HEK293T (cell line): ENCODE results near the gene TNS3.

Experiments used
- ARNT ChIP-seq: fragments of 450-650 bp; IDR thresholded peaks from 2 replicates; pipeline ENCODE4 v1.6.1; 2017; ENCODE audit warnings: mild to moderate bottlenecking
- BHLHE40 ChIP-seq: fragments of 450-650 bp; IDR thresholded peaks from 2 replicates; pipeline ENCODE4 v1.6.1; 2016; ENCODE audit warnings: mild to moderate bottlenecking, moderate library complexity, borderline replicate concordance
- CTBP1 ChIP-seq: fragments of 450-650 bp; IDR thresholded peaks from 2 replicates; pipeline ENCODE4 v1.6.1; 2016; ENCODE audit warnings: borderline replicate concordance
- FOXA1 ChIP-seq: fragments of 450-650 bp; IDR thresholded peaks from 2 replicates; pipeline ENCODE4 v1.6.1; 2016; ENCODE audit warnings: mild to moderate bottlenecking
- L3MBTL2 ChIP-seq: fragments of 450-650 bp; conservative IDR thresholded peaks from 2 replicates; pipeline ENCODE4 v1.6.1; 2016; ENCODE audit warnings: mild to moderate bottlenecking
- LEF1 ChIP-seq: fragments of 450-650 bp; IDR thresholded peaks from 2 replicates; pipeline ENCODE4 v1.6.1; 2017; ENCODE audit warnings: mild to moderate bottlenecking, borderline replicate concordance
- NFRKB ChIP-seq: fragments of 450-650 bp; IDR thresholded peaks from 2 replicates; pipeline ENCODE4 v1.6.1; 2016; ENCODE audit warnings: mild to moderate bottlenecking, moderate library complexity
- SP1 ChIP-seq: fragments of 450-650 bp; IDR thresholded peaks from 2 replicates; pipeline ENCODE4 v1.6.1; 2017
- SUZ12 ChIP-seq: fragments of 450-650 bp; IDR thresholded peaks from 2 replicates; pipeline ENCODE4 v1.6.1; 2016; ENCODE audit warnings: mild to moderate bottlenecking
- TF ChIP-seq, protein P1 (sequence below): fragments of 450-650 bp; IDR thresholded peaks from 2 replicates; pipeline ENCODE4 v1.6.1; 2016

DNA sequence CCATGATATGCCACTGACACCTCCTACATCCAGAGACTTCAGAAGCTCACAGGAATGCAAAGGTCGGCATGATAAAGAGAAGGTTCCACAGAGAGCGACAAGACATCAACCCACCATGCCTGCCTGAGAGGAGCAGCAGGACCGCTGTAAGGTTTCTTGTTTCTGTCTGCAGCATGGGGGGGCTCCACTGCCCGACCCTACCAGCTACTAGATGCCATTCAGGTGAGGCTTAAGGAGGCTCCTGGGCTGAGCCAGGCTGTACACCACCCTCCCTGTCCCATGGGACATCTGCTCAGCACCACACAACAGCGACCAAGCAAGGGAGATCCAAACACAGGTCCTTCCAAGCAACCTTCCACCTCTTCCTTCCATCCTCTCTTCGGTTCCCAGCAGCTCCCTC is 234.6 kb downstream of the TNS3 start:
- TF ChIP-seq, protein P1, sequence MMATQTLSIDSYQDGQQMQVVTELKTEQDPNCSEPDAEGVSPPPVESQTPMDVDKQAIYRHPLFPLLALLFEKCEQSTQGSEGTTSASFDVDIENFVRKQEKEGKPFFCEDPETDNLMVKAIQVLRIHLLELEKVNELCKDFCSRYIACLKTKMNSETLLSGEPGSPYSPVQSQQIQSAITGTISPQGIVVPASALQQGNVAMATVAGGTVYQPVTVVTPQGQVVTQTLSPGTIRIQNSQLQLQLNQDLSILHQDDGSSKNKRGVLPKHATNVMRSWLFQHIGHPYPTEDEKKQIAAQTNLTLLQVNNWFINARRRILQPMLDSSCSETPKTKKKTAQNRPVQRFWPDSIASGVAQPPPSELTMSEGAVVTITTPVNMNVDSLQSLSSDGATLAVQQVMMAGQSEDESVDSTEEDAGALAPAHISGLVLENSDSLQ = no peak
- TF ChIP-seq SUZ12 (no peak), NFRKB (no peak), L3MBTL2 (no peak), BHLHE40 (no peak), SP1 (no peak), ARNT (no peak), FOXA1 (no peak), LEF1 (no peak), CTBP1 (no peak)
